ENCODE results near the gene PLXNA1. TPM values are rescaled to one million over a fixed set of nuclear protein-coding genes. Genes with fewer than 3 reads are reported as not detected.

The PLXNA1 gene
- polyA plus RNA-seq, 3 donors from 2014 or later = 0.05 to 0.17 (median 0.06) TPM

Other genes with a start within 250 kb of the PLXNA1 start
- not detected for gene PRR23E, start 210.0 kb downstream of the PLXNA1 start, polyA plus RNA-seq